Body of pancreas (tissue), 4 donors: Measurements from ENCODE around the gene PTPRN2.

Experiments used
- CTCF ChIP-seq, 7 experiments: fragments of 450-650 bp in 4 of 7; fragments of 200-600 bp in 3 of 7; sonication (generic) in 3 of 7; IDR thresholded peaks; one replicate each; pipeline ENCODE4 v1.5.1; 2016 to 2019; ENCODE audit warnings: antibody characterized with exemption in 7 of 7
- POLR2A ChIP-seq, 3 donors: fragments of 450-650 bp; IDR thresholded peaks; one replicate each; pipeline ENCODE4 v1.6.1; 2016; ENCODE audit warnings: antibody characterized with exemption in 3 of 3, mild to moderate bottlenecking in 2 of 3

GRCh38 chr7:158602905-158603772 is 15.5 kb upstream of the PTPRN2 start:
- TF ChIP-seq POLR2A (IDR thresholded peaks at IDR 0.05) (no peak), CTCF (IDR thresholded peaks at IDR 0.05) (no peak)
